Measurements from ENCODE around the gene MRNIP.

MRNIP gene

GRCh38 chr5:179820127-179820482, 38.5 kb downstream of the MRNIP start:
- no peak for DNase-seq

GRCh38 chr5:179819296-179820126, 39.1 kb downstream of the MRNIP start:
- peak; percentile 86 for DNase-seq

- DNase-seq, result peak; percentile 91
Measured at GRCh38 chr5:179818746-179819295, 39.8 kb downstream of the MRNIP start.

- DNase-seq, result no peak
Measured at GRCh38 chr5:179817890-179818745, 40.5 kb downstream of the MRNIP start.

GRCh38 chr5:179817470-179817840, 41.2 kb downstream of the MRNIP start:
- DNase-seq, result no peak

- no peak for DNase-seq
Measured at GRCh38 chr5:179816796-179817469, 41.7 kb downstream of the MRNIP start.

- no peak for DNase-seq
Measured at GRCh38 chr5:179816401-179816795, 42.2 kb downstream of the MRNIP start.

- DNase-seq, result no peak
Measured at GRCh38 chr5:179815491-179816249, 42.9 kb downstream of the MRNIP start.

GRCh38 chr5:179814090-179814489, 44.5 kb downstream of the MRNIP start:
- DNase-seq, result no peak

GRCh38 chr5:179812997-179813607, 45.5 kb downstream of the MRNIP start:
- no peak for DNase-seq

- DNase-seq, result no peak
Measured at GRCh38 chr5:179812135-179812825, 46.3 kb downstream of the MRNIP start.

- DNase-seq, result peak; percentile 84
Measured at GRCh38 chr5:179806250-179807048, 52.2 kb downstream of the MRNIP start, which contains the start of gene MGAT4B. Gene MGAT4B, minus strand, starts transcription at chr5:179806866. Its CDS starts 283 bp downstream, at chr5:179806583.

- peak; percentile 74 for DNase-seq
Measured at GRCh38 chr5:179805529-179806249, 52.9 kb downstream of the MRNIP start.

GRCh38 chr5:179805070-179805528, 53.5 kb downstream of the MRNIP start:
- DNase-seq, result no peak

- no peak for DNase-seq
Measured at GRCh38 chr5:179804555-179804947, 54.1 kb downstream of the MRNIP start.

GRCh38 chr5:179803651-179804554, 54.7 kb downstream of the MRNIP start:
- peak; percentile 81 for DNase-seq

GRCh38 chr5:179802950-179803562, 55.6 kb downstream of the MRNIP start:
- DNase-seq, result no peak

Data from activated CD8-positive, alpha-beta memory T cell treated with anti-CD3 and anti-CD28 coated beads for 24 hours (primary cell).